ENCODE data around the gene ANKRD44.

DNA sequence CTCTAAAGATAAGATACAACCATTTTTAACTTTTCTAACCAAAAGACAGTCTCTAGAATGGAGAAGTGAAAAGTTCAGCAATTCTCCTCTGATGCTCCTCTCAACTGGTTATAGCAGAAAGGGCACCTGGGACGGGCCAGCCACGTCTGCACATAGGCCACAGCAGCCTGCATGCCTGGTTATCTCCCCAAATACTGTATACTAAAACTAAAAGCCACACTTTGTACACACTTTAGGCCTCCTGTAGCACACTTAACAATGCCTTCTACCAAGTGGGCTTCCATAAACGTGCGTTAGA, 179.1 kb downstream of the ANKRD44 start:
- TF ChIP-seq POLR2A (IDR thresholded peaks at IDR 0.05; ENCODE audit: extremely low read depth, insufficient read length), result no peak
- TF ChIP-seq, protein P1, sequence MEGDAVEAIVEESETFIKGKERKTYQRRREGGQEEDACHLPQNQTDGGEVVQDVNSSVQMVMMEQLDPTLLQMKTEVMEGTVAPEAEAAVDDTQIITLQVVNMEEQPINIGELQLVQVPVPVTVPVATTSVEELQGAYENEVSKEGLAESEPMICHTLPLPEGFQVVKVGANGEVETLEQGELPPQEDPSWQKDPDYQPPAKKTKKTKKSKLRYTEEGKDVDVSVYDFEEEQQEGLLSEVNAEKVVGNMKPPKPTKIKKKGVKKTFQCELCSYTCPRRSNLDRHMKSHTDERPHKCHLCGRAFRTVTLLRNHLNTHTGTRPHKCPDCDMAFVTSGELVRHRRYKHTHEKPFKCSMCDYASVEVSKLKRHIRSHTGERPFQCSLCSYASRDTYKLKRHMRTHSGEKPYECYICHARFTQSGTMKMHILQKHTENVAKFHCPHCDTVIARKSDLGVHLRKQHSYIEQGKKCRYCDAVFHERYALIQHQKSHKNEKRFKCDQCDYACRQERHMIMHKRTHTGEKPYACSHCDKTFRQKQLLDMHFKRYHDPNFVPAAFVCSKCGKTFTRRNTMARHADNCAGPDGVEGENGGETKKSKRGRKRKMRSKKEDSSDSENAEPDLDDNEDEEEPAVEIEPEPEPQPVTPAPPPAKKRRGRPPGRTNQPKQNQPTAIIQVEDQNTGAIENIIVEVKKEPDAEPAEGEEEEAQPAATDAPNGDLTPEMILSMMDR (IDR thresholded peaks at IDR 0.05; ENCODE audit: low read depth, low read length), result no peak

Measured in NB4 (cell line).